Measurements from ENCODE around the gene LRMDA.

LRMDA gene

DNA sequence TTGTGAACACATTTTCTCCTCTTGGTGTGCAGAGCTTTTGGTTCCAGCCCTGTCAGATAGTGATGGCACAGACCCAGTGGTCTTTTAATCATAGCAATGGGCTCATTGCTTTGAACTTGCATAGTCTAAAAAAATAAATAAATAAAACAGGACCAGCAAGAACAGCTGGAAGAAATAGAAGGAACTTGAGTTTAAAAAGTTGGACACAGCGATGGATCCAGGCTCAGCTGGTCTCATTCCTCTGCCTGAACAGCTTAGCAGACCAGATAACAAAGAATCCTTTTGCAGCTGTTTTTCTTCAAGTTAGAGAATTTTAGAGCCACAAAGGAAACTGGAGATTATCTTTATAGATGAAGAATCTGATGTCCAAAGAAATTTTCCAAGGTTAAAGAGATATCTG, 1005.6 kb downstream of the LRMDA start:
- no peak for DNase-seq

DNA sequence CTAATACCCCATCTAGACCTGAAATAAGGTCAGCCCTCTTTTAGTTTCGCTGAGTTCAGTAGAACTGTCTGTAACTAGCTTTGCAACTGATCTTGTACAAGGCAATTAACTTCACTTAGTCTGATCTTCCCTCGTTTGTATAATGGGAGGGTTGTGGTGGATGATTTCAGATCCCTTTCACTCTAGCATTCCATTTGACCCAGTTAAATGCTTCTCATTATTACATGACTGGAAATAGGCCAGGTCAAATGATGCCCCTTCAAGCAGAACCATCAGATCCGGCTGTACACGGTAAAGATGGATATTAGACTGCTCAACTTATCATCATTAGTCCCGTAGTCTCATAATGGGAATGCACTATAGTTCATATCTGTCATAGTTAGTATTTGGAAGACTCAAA, 1009.0 kb downstream of the LRMDA start:
- no peak for DNase-seq

DNA sequence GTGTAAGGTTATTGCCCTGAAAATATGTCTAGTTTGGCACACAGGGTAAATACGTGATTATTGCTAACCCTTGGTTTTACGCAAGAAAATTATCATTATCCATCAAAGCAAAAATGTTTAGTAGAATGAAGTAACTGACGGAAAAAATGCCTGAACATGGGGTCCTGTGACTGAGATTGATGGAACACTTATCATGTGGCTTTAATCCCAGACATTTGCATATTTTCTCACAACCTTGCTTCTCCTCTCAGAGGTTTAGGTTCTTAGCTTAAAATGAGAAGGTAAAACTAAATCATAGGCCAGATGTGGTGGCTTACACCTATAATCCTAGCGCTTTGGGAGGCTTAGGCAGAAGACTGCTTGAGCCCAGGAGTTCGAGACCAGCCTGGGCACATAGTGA, 1010.7 kb downstream of the LRMDA start:
- DNase-seq = no peak

DNA sequence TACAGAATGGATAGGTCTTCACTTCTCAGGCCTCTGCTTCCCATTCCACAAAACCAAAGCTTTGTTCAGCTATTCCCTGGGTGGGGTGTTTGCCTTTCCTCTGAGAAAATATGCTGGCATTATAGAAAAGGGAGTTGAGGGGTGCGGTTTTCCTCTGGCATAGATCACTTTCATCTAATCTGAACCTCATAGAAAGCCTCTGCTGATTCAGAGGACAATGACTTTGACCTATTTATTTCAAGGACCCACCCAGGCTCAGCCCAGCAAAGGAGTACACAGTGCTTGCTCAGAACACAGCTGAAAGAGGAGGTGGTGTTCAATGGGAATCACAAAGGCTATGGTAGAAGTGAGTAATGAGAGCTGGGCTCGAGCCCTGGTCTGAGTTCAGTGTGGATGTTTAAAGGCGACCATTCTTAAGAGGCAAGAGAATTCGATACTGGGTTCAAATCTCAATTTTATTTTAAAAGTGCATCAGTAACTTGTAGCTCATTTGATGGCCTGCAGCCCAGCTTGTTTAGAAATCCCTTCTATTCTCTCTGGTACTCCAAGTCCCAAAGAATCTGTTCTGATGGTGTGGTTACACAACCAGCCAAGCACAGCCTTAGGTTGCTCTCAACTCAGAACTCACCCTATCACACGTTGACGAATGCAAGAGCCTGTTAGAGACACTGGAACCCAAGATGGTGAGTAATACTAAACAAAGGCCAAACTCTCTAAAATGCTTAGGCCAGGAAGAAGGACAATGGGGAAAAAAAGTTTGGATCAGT, 1012.8 kb downstream of the LRMDA start:
- DNase-seq = no peak

DNA sequence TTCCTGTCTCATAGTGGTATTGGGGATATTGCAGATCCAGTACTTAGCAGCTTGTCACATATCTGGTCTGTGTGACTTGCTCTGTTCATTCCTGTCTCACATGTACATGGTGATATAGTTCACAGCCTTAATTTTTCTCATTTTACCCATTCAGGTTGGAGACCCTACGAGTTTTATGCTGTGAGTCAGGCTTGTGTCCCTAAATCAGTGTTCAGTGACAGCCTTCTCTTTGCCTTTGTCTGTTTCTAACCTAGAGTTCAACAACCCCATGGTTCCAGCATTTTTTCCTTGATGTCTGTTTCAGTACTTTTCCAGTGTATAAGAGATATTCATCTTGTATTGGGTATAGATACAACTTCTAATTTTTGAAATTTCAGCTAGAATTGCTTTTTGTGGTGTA, 1016.2 kb downstream of the LRMDA start:
- no peak for DNase-seq

DNA sequence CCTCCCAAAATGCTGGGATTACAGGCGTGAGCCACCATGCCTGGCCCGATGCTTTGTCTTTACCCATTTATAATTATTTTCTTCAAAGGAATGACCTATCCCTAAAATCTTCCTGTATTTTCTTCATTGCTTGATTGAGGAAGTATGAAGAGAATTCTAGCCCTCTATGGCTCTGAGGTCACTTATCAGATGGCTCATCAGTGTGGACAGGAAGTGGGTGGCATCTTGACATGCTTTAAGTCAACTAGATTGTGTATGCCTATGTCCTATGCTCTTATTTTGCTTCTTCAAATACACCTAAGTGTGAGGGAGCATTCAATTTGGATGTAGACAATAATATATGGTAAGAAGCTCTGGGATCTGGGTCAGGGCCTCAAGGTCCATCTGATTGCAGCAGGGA, 1020.5 kb downstream of the LRMDA start:
- DNase-seq = no peak

DNA sequence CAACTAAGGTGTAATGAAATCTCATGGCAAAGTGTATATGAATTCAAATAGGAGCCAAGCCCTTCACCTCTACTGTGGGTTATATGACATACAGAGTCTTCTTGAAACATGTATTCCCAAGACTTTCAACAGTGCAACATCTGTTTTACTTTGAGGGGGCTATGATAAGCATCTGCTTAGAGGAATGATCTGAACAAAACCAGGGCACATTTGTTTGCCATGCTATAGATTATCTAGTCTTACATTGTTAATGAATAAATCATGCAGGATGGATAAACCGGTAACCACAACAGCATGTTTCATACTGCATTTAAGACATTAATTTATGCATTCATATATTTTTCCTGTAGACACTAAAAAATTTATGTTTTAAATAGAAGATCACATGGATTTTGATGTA, 1021.9 kb downstream of the LRMDA start:
- DNase-seq = no peak

DNA sequence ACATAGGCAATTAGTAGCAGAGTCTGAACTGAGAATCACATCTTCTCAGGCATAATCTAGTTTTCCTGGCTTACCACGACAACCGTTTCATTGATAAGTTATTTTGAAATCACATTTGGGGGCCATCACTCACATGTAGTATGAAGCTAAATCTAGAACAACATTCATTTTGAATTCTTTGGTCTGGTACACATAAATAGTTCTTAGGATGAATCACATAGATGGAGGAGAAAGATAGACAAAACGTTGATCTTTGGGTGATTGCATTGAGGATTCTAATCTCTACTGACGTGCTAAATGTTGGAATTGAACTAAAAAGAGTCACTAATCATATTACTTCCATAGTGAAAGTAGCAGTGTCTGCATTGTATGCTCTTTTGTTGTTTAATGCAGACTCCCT, 1022.6 kb downstream of the LRMDA start:
- no peak for DNase-seq

DNA sequence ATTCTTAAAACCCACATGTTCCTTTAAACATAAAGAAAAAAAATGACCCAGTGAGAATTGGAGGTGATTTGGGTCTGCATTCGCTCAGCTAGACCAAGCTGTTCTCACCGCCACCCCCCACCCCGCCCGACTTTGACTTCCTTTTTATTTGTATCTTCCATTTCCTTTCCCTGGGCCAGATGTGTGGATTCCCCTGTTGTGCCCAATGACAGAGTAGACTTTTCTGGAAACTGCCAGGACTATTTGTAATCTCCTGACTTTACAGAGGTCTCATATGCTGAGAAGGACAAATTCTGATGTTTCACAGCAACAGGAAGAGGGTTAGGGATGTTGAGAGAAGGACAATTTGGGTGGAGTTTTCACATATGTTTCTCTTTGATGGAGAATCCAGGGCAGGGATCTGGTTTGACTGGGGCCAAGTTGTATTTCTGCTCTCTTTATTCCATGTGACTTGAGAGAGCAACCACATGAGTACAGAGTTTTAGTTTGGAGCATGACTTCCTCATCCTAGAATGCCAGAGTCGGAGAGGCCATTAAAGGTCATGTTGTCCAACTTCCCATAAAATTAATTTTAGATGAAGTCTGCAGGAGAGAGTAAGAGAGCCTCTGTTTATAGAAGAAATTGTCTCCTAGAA, 1023.2 kb downstream of the LRMDA start:
- DNase-seq = no peak

DNA sequence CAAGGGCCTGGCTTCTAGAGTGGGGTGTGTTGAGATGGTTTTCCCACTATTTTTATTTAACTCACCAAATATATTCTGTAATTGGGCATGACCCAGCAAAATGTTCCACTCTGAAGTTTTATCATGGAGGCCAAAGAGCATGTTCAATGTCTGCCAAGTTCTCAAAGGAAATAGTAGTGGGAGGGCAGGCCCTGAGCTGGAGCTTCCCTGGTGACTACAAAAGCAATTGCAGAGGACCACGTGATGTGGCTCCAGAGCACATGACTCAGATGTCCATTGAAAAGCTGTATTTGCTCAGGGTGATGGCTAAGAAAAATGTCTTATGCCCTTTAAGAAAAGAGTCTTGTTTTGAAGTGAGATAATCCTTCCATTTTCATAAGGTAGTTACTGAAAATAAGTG, 1024.8 kb downstream of the LRMDA start:
- DNase-seq = no peak

DNA sequence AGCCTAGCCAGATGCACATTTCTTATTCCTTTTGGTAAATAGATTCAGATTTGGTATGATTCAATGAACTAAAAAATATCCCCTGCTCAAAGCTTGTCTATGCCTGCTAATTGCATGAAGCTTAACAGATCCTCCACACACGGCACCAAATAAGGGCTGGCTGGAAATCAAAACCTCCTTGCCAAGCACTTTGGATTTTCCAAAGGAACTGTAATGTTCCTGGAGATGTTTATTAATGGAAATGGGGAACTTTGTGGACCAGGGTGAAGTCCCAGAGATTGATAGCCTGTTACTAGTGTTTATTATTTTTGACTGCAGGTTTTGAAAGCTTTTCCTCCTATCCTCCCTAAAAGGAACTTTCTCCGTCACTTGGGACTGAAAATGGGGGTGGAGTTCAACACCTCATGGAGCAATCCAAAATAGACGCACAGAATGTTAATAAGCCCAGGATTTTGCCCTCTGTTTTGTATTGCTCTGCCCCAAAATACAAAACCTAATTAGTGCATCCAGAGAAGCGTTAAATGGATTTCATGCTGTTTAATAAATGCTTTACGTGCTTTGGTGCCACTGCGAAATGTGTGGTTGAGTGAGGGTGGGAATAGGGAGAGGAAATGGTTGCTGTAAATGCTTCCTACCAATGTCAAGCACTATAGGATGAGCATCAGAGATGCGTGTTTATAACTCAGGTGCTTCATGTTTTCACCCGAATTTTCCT, 1027.7 kb downstream of the LRMDA start:
- DNase-seq = no peak

DNA sequence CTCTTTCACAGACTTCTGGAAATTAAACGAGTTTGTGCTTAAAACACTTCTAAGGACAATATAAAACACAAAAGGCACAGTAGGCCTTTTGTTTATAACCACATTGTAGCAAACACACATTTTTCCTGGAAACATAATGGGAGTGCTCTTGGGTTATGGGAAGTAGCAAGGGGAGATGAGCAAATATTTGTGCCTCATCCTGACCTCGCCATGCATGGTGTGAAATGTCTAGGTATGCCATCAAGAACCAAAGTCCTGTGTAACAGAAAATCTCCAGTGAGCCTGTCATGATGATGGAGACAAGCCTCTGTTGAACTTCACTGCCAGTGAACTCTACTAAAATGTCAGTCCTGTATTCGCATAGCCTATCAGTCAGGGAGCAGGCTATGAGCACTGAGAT, 1029.6 kb downstream of the LRMDA start:
- DNase-seq = no peak

DNA sequence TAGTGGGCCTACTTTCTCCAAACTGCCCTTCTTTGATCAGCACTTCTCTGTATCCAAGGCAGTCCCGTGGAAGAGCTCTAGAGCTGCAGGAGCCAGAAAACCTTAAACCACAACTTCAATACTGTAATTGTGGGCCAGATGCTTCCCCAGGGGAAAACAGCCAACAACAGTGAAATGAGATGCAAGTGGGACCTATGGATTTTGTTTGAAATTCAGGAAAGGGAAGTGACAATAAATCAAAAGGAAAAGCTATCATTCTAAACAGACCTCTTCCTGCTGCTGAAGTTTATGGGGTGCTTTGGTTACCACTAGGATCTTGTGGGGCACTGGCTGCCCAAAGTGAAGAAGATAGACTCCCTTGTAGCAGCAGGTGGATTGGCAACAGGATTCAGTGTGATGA, 1031.7 kb downstream of the LRMDA start:
- DNase-seq = no peak

DNA sequence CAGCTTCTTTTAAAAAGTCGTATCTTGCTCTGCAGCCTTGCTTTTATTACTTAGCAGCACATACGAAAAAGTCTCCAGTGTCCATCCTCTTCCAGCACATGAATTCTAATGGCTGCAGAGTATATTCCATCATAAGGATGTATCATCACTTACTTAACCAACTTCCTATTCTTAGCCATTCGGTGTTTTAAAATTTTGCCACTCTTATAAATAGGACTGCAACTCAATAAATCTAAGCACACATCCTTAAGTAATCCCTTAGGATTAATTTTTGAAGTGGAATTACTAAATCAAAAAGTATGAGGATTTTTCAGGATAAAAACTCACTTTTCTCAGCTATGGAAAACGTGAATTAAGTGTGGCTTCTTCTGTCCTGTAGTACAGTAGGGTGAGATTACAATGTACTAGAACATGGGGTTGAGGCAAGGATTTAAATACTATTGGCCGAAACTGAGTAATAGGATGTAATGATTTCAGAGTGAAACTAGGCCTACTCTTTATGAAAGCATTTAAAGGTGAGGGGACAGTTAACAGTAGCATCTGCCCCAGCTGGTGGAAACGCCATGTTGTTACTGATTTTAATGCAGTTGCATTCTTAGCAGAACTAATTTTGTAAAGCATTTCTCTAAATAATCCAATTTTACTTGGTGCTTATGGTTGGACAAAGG, 1035.5 kb downstream of the LRMDA start:
- no peak for DNase-seq

DNA sequence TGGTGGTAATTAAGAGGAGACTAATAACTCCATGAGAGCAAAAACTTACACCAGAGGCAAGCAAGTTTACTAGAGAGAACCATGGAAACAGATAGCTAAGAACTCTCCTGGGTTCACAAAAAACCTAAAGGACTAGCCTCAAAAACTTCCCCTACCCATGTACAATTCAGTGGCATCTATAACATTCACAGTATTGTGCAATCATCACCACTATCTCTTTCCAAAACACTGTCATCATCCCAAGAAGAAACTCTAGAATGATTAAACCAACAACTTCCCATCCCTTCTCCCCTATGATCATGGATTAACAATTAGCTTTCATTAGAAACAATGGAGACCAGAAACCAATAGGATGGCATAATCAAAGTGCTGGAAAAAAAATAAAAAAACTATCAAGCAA, 1038.3 kb downstream of the LRMDA start:
- DNase-seq = no peak

DNA sequence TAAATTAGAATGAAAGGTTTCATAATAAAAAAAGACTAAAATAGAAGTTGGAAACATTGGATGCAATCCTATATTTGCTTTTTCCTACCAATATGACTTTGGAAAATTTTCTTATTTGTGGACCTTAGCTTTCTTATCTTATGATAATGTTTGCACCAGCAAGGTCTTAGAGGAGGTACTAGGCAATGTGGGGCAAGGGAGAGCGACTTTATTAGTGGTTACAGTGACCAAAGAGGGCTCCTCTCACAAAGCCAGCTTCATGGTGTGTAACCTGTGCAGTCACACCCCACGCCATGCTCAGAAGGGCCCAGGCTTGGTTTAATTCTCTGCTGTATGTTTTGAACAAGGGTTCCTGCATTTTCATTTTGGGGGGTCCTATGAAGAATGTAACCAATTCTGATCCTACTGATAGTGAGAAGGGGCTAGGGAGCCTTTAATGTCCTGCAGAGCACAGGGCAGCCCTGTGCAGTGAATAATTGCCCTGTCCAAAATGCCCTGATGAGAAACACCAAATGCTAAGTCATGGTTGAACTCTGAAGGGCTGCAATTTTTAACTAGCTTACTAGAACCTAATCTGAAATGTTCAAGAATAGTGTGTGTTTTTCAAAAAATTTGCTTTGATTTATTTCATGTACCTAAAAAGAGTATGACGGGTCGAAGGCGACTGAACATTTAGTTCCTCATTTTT, 1047.8 kb downstream of the LRMDA start:
- no peak for DNase-seq

DNA sequence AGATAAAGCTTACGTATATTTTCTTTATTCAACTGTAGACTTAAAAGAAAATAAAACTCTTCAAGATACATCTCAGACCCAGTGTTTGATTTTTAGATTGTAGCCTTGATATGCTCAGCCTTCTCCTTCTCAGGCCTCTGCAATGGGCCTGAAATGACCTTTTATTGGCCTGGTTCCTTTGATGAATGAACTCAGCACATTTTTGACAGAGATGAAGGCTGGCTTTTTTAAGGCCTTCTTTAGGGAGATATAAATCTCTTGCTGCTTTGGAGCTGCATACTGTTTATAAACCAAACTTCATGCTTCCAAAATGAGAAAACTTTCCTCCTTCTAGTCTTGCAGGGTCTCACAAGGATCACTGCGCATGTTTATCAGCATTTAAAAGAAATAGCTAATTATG, 1049.8 kb downstream of the LRMDA start:
- no peak for DNase-seq

DNA sequence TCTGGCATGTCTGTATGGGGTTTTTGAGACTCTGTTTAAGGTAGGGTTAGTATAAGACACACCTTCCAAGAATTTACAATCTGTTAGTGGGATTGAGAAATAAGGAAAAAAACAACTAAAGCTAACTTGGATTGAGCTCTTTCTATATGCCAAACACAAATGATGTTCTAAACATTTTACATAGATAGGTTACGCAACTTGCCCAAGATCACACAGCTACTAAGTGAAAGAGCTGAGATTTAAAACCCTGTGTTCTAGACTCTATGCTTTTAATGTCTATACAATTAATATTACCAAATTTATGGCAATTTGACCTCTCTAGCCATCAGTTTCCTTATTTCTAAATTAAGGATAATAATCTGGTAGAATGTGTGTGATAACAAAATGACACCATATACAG, 1056.2 kb downstream of the LRMDA start:
- DNase-seq = no peak

DNA sequence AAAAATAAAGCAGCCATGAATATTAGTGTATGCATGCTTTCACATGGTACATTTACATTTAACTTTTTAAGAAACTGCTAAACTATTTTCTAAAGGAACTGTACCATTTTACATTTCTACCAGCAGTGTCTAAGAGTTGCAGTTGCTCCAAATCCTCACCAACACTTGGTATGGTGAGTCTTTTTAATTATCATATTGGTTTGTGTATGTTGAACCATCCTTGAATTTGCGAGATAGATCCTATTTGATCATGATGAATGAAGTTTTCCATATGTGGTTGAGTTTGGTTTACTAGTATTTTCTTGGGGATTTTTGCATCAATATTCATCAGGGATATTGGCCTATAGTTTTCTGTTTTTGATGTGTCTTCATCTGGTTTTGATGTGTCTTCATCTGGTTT, 1057.2 kb downstream of the LRMDA start:
- DNase-seq = no peak

DNA sequence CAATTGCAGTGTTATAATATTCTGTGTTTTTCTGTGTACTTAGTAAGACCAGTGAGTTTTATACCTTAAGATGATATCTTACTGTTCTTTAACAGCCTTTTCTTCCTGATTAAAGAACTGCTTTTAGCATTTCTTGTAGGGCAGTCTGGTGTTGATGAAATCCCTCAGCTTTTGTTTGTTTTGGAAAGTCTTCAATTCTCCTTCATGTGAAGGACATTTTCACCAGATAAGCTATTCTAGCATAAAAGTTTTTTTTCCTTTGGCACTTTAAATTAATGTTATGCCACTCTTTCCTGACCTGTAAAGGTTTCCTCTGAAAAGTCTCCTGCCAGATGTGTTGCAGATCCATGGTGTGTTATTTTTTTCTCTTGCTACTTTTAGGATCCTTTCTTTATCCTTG, 1059.8 kb downstream of the LRMDA start:
- no peak for DNase-seq

DNA sequence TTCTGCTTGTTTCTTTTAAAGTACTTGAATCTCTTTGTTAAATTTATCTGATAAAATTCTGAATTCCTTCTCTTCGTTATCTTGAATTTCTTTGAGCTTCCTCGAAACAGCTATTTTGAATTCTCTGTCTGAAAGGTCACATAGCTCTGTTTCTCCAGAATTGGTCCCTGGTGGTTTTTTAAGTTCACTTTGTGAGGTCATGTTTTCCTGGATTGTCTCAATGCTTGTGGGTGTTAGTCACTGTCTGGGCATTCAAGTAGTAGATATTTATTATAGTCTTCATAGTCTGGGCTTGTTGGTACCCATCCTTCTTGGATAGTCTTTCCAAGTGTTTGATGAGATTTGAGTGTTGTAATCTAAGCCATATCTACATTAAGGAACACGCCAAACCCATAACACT, 1060.6 kb downstream of the LRMDA start:
- no peak for DNase-seq

DNA sequence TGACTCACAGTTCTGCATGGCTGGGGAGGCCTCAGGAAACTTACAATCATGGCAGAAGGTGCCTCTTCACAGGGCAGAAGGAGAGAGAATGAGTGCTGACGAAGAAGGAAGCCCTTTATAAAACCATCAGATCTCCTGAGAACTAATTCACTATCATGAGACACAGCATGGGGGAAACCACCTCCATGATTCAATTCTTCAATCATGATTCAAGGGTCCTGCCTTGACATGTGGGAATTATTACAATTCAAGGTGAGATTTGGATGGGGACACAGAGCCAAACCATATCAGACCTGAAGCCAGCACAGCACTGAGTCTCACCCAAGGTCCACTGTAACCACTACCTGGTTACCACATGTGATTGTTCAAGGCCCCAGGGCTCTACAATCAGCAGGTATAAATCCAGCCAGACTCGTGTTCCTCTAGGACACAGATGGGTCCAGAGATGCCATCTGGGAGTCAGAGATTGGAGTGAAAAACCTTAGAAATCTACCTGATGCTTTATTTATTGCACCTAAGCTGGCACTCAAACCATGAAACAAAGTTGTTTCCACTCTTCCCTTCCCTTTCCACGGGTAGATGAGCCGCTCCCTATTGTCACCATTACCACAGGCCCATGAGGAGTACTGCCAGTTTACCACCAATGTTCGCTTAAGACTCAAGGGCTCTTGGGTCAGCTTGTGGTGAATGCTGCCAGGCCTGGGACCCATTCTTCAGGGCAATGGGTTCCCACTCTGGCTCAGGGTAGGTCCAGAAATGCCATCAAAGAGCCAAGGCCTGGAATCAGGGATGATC, 1061.5 kb downstream of the LRMDA start:
- no peak for DNase-seq

All from stimulated activated naive CD4-positive, alpha-beta T cell (primary cell).